GM20000 (cell line): Measurements from ENCODE around the gene IGSF21.

Experiments
- DNase-seq: peaks from one replicate; pipeline ENCODE4 v3.0.0; 2012; ENCODE audit warnings: low spot score
- TF ChIP-seq, protein P1 (sequence below): IDR thresholded peaks from 2 replicates; pipeline ENCODE4 v1.5.1; 2012; ENCODE audit warnings: mild to moderate bottlenecking, control low read depth; ENCODE audit errors: extremely low read depth, missing control alignments

IGSF21 gene

DNA sequence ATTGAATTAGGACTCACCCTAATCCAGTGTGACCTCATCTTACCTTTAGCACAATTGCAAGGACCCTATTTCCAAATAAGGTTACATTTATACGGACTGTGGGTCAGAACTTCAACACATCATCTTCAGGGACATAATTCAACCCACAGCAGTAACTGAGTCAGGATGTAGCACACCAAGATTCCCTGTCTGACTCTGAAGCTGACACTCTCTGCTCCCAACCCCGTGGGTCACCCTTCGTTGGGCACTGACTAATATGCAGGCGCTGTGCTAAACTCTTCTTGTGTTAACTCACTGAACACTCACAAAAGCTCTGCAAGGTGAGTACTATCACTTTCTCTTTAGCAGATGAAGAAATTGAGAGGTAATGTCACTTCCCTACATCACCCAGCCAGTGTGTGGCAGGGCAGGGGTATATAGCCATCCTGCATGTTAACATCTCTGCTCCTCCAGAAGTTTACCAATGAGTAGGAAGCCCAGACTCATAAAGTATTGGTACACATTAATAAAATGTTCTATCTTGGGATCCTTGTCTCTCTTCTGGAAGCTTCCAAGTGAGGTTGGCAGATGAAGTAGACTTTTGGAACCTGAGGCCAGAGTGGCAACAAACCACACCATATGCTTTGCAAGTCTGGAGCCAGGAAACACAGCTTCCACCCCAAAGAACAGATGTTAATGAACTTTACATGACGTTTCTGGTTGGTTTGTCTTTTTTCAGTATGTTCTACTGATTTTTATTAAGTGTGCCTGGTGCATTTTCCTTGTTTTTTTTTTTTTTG lies 233.9 kb downstream of the IGSF21 start:
- TF ChIP-seq, protein P1, sequence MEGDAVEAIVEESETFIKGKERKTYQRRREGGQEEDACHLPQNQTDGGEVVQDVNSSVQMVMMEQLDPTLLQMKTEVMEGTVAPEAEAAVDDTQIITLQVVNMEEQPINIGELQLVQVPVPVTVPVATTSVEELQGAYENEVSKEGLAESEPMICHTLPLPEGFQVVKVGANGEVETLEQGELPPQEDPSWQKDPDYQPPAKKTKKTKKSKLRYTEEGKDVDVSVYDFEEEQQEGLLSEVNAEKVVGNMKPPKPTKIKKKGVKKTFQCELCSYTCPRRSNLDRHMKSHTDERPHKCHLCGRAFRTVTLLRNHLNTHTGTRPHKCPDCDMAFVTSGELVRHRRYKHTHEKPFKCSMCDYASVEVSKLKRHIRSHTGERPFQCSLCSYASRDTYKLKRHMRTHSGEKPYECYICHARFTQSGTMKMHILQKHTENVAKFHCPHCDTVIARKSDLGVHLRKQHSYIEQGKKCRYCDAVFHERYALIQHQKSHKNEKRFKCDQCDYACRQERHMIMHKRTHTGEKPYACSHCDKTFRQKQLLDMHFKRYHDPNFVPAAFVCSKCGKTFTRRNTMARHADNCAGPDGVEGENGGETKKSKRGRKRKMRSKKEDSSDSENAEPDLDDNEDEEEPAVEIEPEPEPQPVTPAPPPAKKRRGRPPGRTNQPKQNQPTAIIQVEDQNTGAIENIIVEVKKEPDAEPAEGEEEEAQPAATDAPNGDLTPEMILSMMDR = no peak
- no peak for DNase-seq

DNA sequence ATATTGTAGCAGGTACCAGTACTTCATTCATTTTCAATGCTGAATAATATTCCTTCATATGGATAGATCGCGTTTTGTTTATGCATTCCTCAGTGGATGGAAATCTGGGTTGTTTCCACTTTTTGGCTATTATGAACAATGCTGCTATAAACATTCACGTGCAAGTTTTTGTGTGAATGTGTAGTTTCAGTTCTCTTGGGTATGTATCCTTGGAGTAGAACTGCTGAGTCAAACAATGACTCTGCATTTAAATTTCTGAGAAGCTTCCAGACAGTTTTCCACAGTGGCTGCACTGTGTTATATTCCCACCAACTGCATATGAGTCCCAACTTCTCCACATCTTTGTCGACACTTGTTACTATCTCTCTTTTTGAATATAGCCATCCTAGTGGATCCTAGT lies 235.1 kb downstream of the IGSF21 start:
- DNase-seq = no peak
- TF ChIP-seq, protein P1 = no peak

DNA sequence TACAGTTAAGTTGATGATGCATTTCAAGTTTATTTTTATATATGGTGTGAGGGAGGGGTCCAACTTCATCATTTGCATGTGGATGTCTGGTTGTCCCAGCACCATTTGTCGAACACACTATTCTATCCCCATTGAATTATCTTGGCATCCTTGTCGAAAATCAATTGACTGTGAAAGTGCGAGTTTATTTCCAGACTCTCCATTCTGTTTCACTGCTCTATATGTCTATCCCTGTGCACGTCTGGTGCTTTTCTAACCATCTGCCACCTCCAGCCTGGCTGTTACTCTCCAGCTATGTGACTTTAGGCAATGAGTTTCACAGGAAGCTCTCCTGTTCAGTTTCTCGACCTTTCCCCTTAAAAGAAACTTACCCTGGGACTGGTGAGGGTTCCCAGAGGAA lies 236.0 kb downstream of the IGSF21 start:
- TF ChIP-seq, protein P1 = no peak
- no peak for DNase-seq

DNA sequence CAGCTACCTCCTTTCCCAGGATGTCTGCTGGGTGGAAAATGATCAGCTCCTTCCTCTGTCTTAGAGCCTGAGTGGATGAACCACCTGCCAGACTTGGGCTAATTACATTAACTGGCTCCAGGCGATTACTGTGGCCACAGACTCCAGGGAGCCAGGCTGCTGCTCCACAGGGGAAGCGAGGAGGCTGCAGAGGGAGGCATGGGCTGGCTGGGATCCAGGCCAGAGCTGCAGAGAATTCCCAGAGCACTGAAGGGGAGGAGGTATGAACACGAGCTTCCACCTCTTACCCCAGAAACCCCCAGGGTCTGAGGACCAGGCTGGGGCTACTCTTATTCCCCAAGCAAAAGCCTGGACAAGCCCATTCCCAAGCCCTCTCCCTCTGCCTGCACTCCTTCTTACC lies 237.2 kb downstream of the IGSF21 start:
- TF ChIP-seq, protein P1 = no peak
- no peak for DNase-seq

DNA sequence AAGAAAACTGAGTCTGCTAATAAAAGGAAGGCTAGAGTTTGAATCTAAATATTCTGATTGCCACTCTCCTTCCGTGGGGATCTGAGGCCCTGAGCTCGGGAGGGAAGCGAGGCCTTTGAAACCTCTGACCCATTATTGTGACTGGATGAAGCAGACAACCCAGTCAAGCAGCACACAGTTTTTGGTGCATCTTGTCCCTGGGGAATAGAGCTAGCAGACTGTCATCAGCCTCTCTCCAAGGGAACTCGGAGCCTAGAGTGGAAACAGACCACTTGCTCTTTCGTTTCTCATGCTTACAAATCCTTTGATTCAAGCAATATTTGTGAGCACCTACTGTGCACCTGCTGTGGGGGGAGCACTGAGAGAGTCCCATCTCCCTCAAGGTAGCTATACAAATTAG lies 240.0 kb downstream of the IGSF21 start:
- TF ChIP-seq, protein P1 = no peak
- no peak for DNase-seq

DNA sequence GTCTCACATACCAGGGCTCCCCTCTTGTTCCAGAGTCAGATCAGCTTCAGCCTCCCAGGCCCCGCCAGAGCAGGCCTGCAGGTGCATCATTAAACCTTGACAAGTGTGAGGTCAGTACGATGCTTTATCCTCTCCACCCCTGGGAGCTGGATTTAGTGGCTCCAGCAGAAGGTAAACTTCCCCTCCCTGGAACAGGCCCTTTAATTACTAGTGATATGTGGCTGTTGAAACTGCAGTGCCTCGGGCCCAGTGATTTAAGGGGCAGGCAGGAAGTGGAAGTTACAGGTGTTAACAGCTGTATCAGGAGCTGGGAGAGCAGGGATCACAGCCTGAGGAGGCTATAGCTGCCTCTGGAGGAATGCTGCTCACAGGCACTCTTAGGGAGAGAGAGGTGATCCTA lies 240.8 kb downstream of the IGSF21 start:
- DNase-seq = no peak
- TF ChIP-seq, protein P1 = no peak

DNA sequence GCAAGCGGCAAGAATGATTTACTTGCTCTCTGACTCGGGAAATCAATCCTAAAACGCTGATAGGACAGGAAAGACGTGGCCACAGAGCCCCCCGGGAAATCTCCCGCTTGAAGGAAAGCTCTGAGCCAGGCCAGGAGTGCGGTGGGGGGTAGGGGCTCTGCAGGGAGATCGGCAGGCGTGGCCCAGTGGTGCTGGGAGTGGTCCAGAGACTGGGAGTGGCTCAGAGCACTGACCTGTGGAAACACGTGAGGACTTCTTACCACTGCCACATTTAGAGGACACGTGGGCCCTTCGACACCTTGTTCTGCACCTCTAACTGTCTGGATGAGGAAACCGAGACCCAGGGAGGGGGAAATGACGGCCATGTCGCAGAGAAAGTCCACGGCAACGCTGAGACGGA lies 243.1 kb downstream of the IGSF21 start:
- TF ChIP-seq, protein P1 = no peak
- DNase-seq = no peak
